Activated CD4-positive, alpha-beta T cell treated with anti-CD3 and anti-CD28 coated beads, Interleukin-2, amount 10 ng/mL, durations not matched to agents 7 days and 5 days (primary cell): ENCODE measurements around the gene GSE1. TPM values are rescaled to one million over a fixed set of nuclear protein-coding genes. Genes with fewer than 3 reads are reported as not detected.

Experiments used
- CTCF ChIA-PET: fragments of 350-600 bp; sonication (Branson Sonifier 250); formaldehyde crosslinking; loops from one replicate; lab custom pipeline; 2021; ENCODE audit warnings: antibody characterized with exemption; lab: Charles Lee
- POLR2A ChIA-PET: fragments of 350-600 bp; sonication (Branson Sonifier 250); formaldehyde crosslinking; loops from one replicate; lab custom pipeline; 2021; ENCODE audit warnings: antibody characterized with exemption; lab: Charles Lee
- DNase-seq: peaks from one replicate; pipeline ENCODE4 v3.0.0-alpha.2; 2020
- H3K27ac Mint-ChIP-seq: one replicate; pipeline ENCODE4 v1.8.0; 2021; ENCODE audit warnings: mild to moderate bottlenecking, moderate library complexity, mixed read lengths
- H3K27me3 Mint-ChIP-seq: one replicate; pipeline ENCODE4 v1.8.0; 2021; ENCODE audit warnings: mixed read lengths
- H3K36me3 Mint-ChIP-seq: one replicate; pipeline ENCODE4 v1.8.0; 2021; ENCODE audit warnings: low read depth, mixed read lengths
- H3K4me1 Mint-ChIP-seq: one replicate; pipeline ENCODE4 v1.8.0; 2021; ENCODE audit warnings: mixed read lengths
- H3K4me3 Mint-ChIP-seq: one replicate; pipeline ENCODE4 v1.8.0; 2021; ENCODE audit warnings: mild to moderate bottlenecking, moderate library complexity, mixed read lengths
- H3K9me3 Mint-ChIP-seq: one replicate; pipeline ENCODE4 v1.8.0; 2021; ENCODE audit warnings: mixed read lengths
- total RNA-seq, 2 experiments: library from RNA; stranded (reverse); gene quantifications; one replicate each; pipeline ENCODE4 v1.2.3, GENCODE V29; 2021

The GSE1 gene
- total RNA-seq, 2 experiments from 2014 or later, result 25.7 to 27.3 TPM

- Mint-ChIP-seq H3K27me3 (no peaks in the 10 kb centered on the region), H3K36me3 (peaks cover 5% of the 10 kb centered on the region), H3K27ac (no peak overlapping the region), H3K9me3 (no peaks in the 10 kb centered on the region), H3K4me3 (no peak overlapping the region), H3K4me1 (peaks cover 2% of the 10 kb centered on the region)
- ChIA-PET CTCF (interaction anchor here (0.6 kb wide), 1 partner anchor 179 kb away, joined by 4 read pairs; no protein-coding TSS in a partner anchor), POLR2A (no interaction called here)
- DNase-seq, result no peak
Observed at GRCh38 chr16:85655216-85656129, 42.4 kb downstream of the GSE1 start.

GRCh38 chr16:85656351-85657266 is 43.5 kb downstream of the GSE1 start:
- ChIA-PET POLR2A (no interaction called here), CTCF (interaction anchor here (0.6 kb wide), 1 partner anchor 180 kb away, joined by 4 read pairs; no protein-coding TSS in a partner anchor)
- no peak for DNase-seq
- H3K27me3 Mint-ChIP-seq, result no peaks in the 10 kb centered on the region
- H3K4me3 Mint-ChIP-seq, result no peak overlapping the region
- H3K36me3 Mint-ChIP-seq, result peaks cover 5% of the 10 kb centered on the region
- H3K9me3 Mint-ChIP-seq, result no peaks in the 10 kb centered on the region
- no peak overlapping the region for H3K27ac Mint-ChIP-seq
- H3K4me1 Mint-ChIP-seq, result peaks cover 2% of the 10 kb centered on the region

- Mint-ChIP-seq H3K36me3 (peaks cover 5% of the 10 kb centered on the region), H3K4me3 (no peak overlapping the region), H3K9me3 (no peaks in the 10 kb centered on the region), H3K4me1 (peaks cover 2% of the 10 kb centered on the region), H3K27ac (no peak overlapping the region), H3K27me3 (no peaks in the 10 kb centered on the region)
- POLR2A ChIA-PET, result no interaction called here
- no peak for DNase-seq
- CTCF ChIA-PET, result interaction anchor here (1.5 kb wide), 1 partner anchor 41 kb away, joined by 6 read pairs; no protein-coding TSS in a partner anchor
Observed at GRCh38 chr16:85657267-85657650, 44.1 kb downstream of the GSE1 start.

GRCh38 chr16:85657996-85658395 is 44.9 kb downstream of the GSE1 start:
- POLR2A ChIA-PET, result no interaction called here
- peaks cover 2% of the 10 kb centered on the region for H3K4me1 Mint-ChIP-seq
- H3K27me3 Mint-ChIP-seq, result no peaks in the 10 kb centered on the region
- CTCF ChIA-PET, result interaction anchor here (1.5 kb wide), 1 partner anchor 42 kb away, joined by 6 read pairs; no protein-coding TSS in a partner anchor
- H3K27ac Mint-ChIP-seq, result no peak overlapping the region
- H3K9me3 Mint-ChIP-seq, result no peaks in the 10 kb centered on the region
- peaks cover 5% of the 10 kb centered on the region for H3K36me3 Mint-ChIP-seq
- no peak overlapping the region for H3K4me3 Mint-ChIP-seq
- no peak for DNase-seq

GRCh38 chr16:85658504-85659326 is 45.6 kb downstream of the GSE1 start:
- Mint-ChIP-seq H3K27ac (no peak overlapping the region), H3K9me3 (no peaks in the 10 kb centered on the region)
- POLR2A ChIA-PET, result no interaction called here

GRCh38 chr16:85659336-85659735 is 46.2 kb downstream of the GSE1 start:
- Mint-ChIP-seq H3K36me3 (peaks cover 5% of the 10 kb centered on the region), H3K4me1 (no peaks in the 10 kb centered on the region), H3K9me3 (no peaks in the 10 kb centered on the region), H3K27ac (no peak overlapping the region), H3K4me3 (no peak overlapping the region), H3K27me3 (no peaks in the 10 kb centered on the region)
- POLR2A ChIA-PET, result no interaction called here
- CTCF ChIA-PET, result interaction anchor here (0.5 to 0.9 kb wide), 3 partner anchors 9 to 44 kb away, joined by 3 to 4 read pairs (median 3); no protein-coding TSS in a partner anchor
- DNase-seq, result no peak

More at GRCh38 chr16:85658504-85659326, 45.6 kb downstream of the GSE1 start:
- no peak for DNase-seq
- CTCF ChIA-PET, result interaction anchor here (0.5 to 1.5 kb wide), 4 partner anchors 9 to 43 kb away, joined by 3 to 6 read pairs (median 4); no protein-coding TSS in a partner anchor
- Mint-ChIP-seq H3K4me1 (peaks cover 2% of the 10 kb centered on the region), H3K4me3 (no peak overlapping the region), H3K27me3 (no peaks in the 10 kb centered on the region), H3K36me3 (peaks cover 5% of the 10 kb centered on the region)

GRCh38 chr16:85659805-85660511 is 46.8 kb downstream of the GSE1 start:
- DNase-seq, result peak; percentile 69
- no peaks in the 10 kb centered on the region for H3K9me3 Mint-ChIP-seq
- H3K36me3 Mint-ChIP-seq, result peaks cover 5% of the 10 kb centered on the region
- ChIA-PET POLR2A (no interaction called here), CTCF (interaction anchor here (0.6 to 0.9 kb wide), 2 partner anchors 10 to 352 kb away, joined by 3 read pairs; no protein-coding TSS in a partner anchor)
- no peaks in the 10 kb centered on the region for H3K27me3 Mint-ChIP-seq
- H3K27ac Mint-ChIP-seq, result peak overlapping the region; percentile 52
- H3K4me1 Mint-ChIP-seq, result no peaks in the 10 kb centered on the region
- no peak overlapping the region for H3K4me3 Mint-ChIP-seq

- peaks cover 12% of the 10 kb centered on the region for H3K36me3 Mint-ChIP-seq
- H3K27ac Mint-ChIP-seq, result no peak overlapping the region
- H3K4me1 Mint-ChIP-seq, result no peaks in the 10 kb centered on the region
- no peak for DNase-seq
- no peaks in the 10 kb centered on the region for H3K27me3 Mint-ChIP-seq
- H3K4me3 Mint-ChIP-seq, result no peak overlapping the region
- no peaks in the 10 kb centered on the region for H3K9me3 Mint-ChIP-seq
- POLR2A ChIA-PET, result no interaction called here
- CTCF ChIA-PET, result no interaction called here
Observed at GRCh38 chr16:85660843-85661739, 48.0 kb downstream of the GSE1 start.

- Mint-ChIP-seq H3K4me1 (no peaks in the 10 kb centered on the region), H3K9me3 (no peaks in the 10 kb centered on the region), H3K36me3 (peaks cover 13% of the 10 kb centered on the region), H3K4me3 (no peak overlapping the region), H3K27ac (no peak overlapping the region), H3K27me3 (no peaks in the 10 kb centered on the region)
- DNase-seq, result no peak
- POLR2A ChIA-PET, result no interaction called here
- CTCF ChIA-PET, result interaction anchor here (1.7 kb wide), 1 partner anchor 11 kb away, joined by 4 read pairs; no protein-coding TSS in a partner anchor
Observed at GRCh38 chr16:85661740-85662481, 48.8 kb downstream of the GSE1 start.

- H3K27me3 Mint-ChIP-seq, result no peaks in the 10 kb centered on the region
- no peak for DNase-seq
- H3K4me3 Mint-ChIP-seq, result no peak overlapping the region
- no peak overlapping the region for H3K27ac Mint-ChIP-seq
- H3K36me3 Mint-ChIP-seq, result peaks cover 13% of the 10 kb centered on the region
- H3K9me3 Mint-ChIP-seq, result no peaks in the 10 kb centered on the region
- H3K4me1 Mint-ChIP-seq, result no peaks in the 10 kb centered on the region
- ChIA-PET CTCF (interaction anchor here (0.5 to 1.7 kb wide), 2 partner anchors 11 to 71 kb away, joined by 3 to 4 read pairs; no protein-coding TSS in a partner anchor), POLR2A (no interaction called here)
Observed at GRCh38 chr16:85662482-85662812, 49.3 kb downstream of the GSE1 start.
